HEK293T (cell line): ENCODE data around the gene CLOCK.

Experiments
- CTCF ChIA-PET: fragments of 350-600 bp; formaldehyde crosslinking; extraction: SDS; loops from one replicate; lab custom pipeline; 2021; ENCODE audit warnings: antibody characterized with exemption, inconsistent platforms; lab: Yijun Ruan, JAX
- POLR2A ChIA-PET: fragments of 350-600 bp; formaldehyde crosslinking; extraction: SDS; loops from one replicate; lab custom pipeline; 2020; ENCODE audit warnings: antibody characterized with exemption, inconsistent platforms; lab: Yijun Ruan, JAX
- DNase-seq: peaks from one replicate; pipeline ENCODE4 v3.0.0; 2012; ENCODE audit warnings: mixed read lengths; ENCODE audit errors: extremely low spot score
- ARNT ChIP-seq: fragments of 450-650 bp; IDR thresholded peaks from 2 replicates; pipeline ENCODE4 v1.6.1; 2017; ENCODE audit warnings: mild to moderate bottlenecking
- BHLHE40 ChIP-seq: fragments of 450-650 bp; IDR thresholded peaks from 2 replicates; pipeline ENCODE4 v1.6.1; 2016; ENCODE audit warnings: mild to moderate bottlenecking, moderate library complexity, borderline replicate concordance
- CTBP1 ChIP-seq: fragments of 450-650 bp; IDR thresholded peaks from 2 replicates; pipeline ENCODE4 v1.6.1; 2016; ENCODE audit warnings: borderline replicate concordance
- ELF4 ChIP-seq: fragments of 450-650 bp; IDR thresholded peaks from 2 replicates; pipeline ENCODE4 v1.6.1; 2017; ENCODE audit warnings: antibody characterized with exemption
- FOXA1 ChIP-seq: fragments of 450-650 bp; IDR thresholded peaks from 2 replicates; pipeline ENCODE4 v1.6.1; 2016; ENCODE audit warnings: mild to moderate bottlenecking
- FOXK2 ChIP-seq: fragments of 450-650 bp; IDR thresholded peaks from 2 replicates; pipeline ENCODE4 v1.6.1; 2016; ENCODE audit warnings: mild to moderate bottlenecking
- FOXM1 ChIP-seq: fragments of 450-650 bp; IDR thresholded peaks from 2 replicates; pipeline ENCODE4 v1.6.1; 2017; ENCODE audit warnings: mild to moderate bottlenecking, borderline replicate concordance
- HDGF ChIP-seq: fragments of 450-650 bp; IDR thresholded peaks from 2 replicates; pipeline ENCODE4 v1.6.1; 2017; ENCODE audit warnings: antibody characterized with exemption, borderline replicate concordance
- L3MBTL2 ChIP-seq: fragments of 450-650 bp; conservative IDR thresholded peaks from 2 replicates; pipeline ENCODE4 v1.6.1; 2016; ENCODE audit warnings: mild to moderate bottlenecking
- LEF1 ChIP-seq: fragments of 450-650 bp; IDR thresholded peaks from 2 replicates; pipeline ENCODE4 v1.6.1; 2017; ENCODE audit warnings: mild to moderate bottlenecking, borderline replicate concordance
- NFRKB ChIP-seq: fragments of 450-650 bp; IDR thresholded peaks from 2 replicates; pipeline ENCODE4 v1.6.1; 2016; ENCODE audit warnings: mild to moderate bottlenecking, moderate library complexity
- PKNOX1 ChIP-seq: fragments of 450-650 bp; IDR thresholded peaks from 2 replicates; pipeline ENCODE4 v1.6.1; 2016
- SP1 ChIP-seq: fragments of 450-650 bp; IDR thresholded peaks from 2 replicates; pipeline ENCODE4 v1.6.1; 2017
- SUZ12 ChIP-seq: fragments of 450-650 bp; IDR thresholded peaks from 2 replicates; pipeline ENCODE4 v1.6.1; 2016; ENCODE audit warnings: mild to moderate bottlenecking
- TARDBP ChIP-seq: fragments of 450-650 bp; IDR thresholded peaks from 2 replicates; pipeline ENCODE4 v1.6.1; 2016
- ZNF384 ChIP-seq: fragments of 450-650 bp; IDR thresholded peaks from 2 replicates; pipeline ENCODE4 v1.6.1; 2016

CLOCK gene

GRCh38 chr4:55524844-55525571, 21.7 kb downstream of the CLOCK start:
- ChIA-PET POLR2A (no interaction called here), CTCF (no interaction called here)

DNA sequence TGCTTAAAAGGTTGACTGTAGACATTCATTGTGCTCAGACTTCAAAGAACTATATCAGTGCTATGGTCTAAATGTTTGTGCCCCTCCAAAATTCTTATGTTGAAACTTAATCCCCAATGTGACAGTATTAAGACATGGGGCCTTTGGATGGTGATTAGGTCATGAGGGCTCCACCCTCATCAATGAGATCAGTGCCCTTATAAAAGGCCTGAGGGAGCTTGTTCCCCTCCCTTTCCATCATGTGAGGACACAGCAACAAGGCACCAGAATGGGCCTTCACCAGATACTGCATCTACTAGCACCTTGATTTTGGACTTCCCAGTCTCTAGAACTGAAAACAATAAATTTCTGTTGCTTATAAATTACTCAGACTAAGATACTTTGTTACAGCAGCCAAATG, 28.3 kb downstream of the CLOCK start:
- TF ChIP-seq L3MBTL2 (no peak), FOXA1 (no peak), ELF4 (no peak), NFRKB (no peak), SP1 (no peak), ARNT (no peak), FOXK2 (no peak), LEF1 (no peak), SUZ12 (no peak), HDGF (no peak), PKNOX1 (no peak), CTBP1 (no peak), TARDBP (no peak), ZNF384 (no peak), BHLHE40 (no peak), FOXM1 (no peak)
- POLR2A ChIA-PET: no interaction called here
- DNase-seq: no peak
- CTCF ChIA-PET: no interaction called here

More at GRCh38 chr4:55524844-55525571, 21.7 kb downstream of the CLOCK start:
- TF ChIP-seq BHLHE40: no peak
- DNase-seq: no peak

DNA sequence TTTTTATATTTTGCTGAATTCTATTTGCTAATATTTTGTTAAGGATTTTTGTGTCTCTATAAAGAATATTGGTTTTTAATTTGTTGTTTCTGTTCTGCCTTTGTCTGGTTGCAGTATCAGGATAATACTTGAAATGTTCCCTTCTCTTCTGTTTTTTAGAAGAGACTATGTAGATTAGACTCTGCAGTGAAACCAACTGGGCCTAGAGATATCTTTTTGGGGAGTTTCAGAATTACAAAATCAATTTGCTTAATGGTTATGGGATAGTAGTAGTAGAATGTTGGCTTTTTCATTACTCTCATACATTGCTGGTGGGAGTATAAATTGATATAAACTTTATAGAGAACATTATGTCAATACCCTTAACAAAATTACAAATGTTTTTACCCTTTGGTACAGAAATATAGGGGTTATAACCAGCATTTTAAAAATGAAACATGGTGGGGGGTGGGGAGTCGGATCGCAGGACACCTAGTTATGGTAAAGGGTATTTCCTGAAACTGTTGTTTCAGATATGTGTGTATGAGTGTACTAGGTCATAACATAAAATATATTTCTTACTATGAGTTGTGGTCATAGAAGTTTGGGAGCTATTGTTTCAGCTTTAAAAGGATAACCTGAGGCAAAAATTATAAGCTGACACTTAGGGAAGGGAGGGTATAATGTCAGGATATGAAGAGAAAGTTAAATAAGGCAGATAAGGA, 29.0 kb downstream of the CLOCK start:
- TF ChIP-seq ZNF384: no peak
- TF ChIP-seq ARNT: no peak
- TF ChIP-seq FOXM1: no peak
- no peak for TF ChIP-seq SP1
- no peak for TF ChIP-seq NFRKB
- TF ChIP-seq HDGF: no peak
- TF ChIP-seq BHLHE40: no peak
- no peak for TF ChIP-seq LEF1
- no peak for TF ChIP-seq FOXA1
- TF ChIP-seq SUZ12: no peak
- no peak for TF ChIP-seq ELF4
- DNase-seq: no peak
- ChIA-PET POLR2A (no interaction called here), CTCF (no interaction called here)

- TF ChIP-seq NFRKB: no peak
- TF ChIP-seq CTBP1: no peak
- TF ChIP-seq SP1: no peak
- TF ChIP-seq PKNOX1: no peak
- TF ChIP-seq FOXM1: no peak
- TF ChIP-seq FOXK2: no peak
- ChIA-PET POLR2A (no interaction called here), CTCF (no interaction called here)
- DNase-seq: no peak
Measured at GRCh38 chr4:55512922-55513571, 33.7 kb downstream of the CLOCK start.

DNA sequence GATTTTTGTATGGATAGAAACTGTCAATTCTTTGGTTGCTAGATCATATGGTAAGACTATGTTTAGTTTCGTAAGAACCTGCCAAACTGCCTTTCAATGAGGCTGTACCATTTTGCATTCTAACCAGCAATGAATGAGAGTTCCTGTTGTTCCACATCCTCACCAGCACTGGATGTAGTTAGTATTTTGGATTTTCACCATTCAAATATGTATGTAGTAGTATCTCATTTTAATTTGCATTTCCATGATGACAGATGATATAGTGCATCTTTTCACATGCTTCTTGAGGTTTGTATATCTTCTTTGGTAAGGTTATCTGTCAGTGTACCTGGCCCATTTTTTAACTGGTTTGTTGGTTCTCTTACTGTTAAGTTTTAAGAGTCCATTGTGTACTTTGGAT, 34.6 kb downstream of the CLOCK start:
- DNase-seq: no peak
- TF ChIP-seq L3MBTL2 (no peak), ELF4 (no peak), CTBP1 (no peak), LEF1 (no peak), NFRKB (no peak), ZNF384 (no peak)
- ChIA-PET CTCF (no interaction called here), POLR2A (no interaction called here)

GRCh38 chr4:55510685-55511084, 36.0 kb downstream of the CLOCK start:
- DNase-seq: no peak
- no peak for TF ChIP-seq ZNF384
- no peak for TF ChIP-seq CTBP1
- TF ChIP-seq FOXK2: no peak
- TF ChIP-seq BHLHE40: no peak
- no peak for TF ChIP-seq L3MBTL2
- no peak for TF ChIP-seq LEF1
- no peak for TF ChIP-seq PKNOX1
- TF ChIP-seq FOXM1: no peak
- TF ChIP-seq ARNT: no peak
- no peak for TF ChIP-seq FOXA1
- no peak for TF ChIP-seq SUZ12
- TF ChIP-seq HDGF: no peak
- TF ChIP-seq TARDBP: no peak
- no peak for TF ChIP-seq ELF4
- no peak for TF ChIP-seq SP1
- no peak for TF ChIP-seq NFRKB
- POLR2A ChIA-PET: no interaction called here
- CTCF ChIA-PET: no interaction called here
